HepG2 (cell line): ENCODE results near the gene ECE2. TPM values are rescaled to one million over a fixed set of nuclear protein-coding genes. Genes with fewer than 3 reads are reported as not detected.
A peak's percentile ranks its signal among the peaks of the same experiment; 100 is the strongest.

ENCODE experiments used
- CEBPG ChIP-seq: IDR thresholded peaks from 2 replicates; pipeline ENCODE4 v1.6.1; 2016
- EP300 ChIP-seq, 3 experiments: sonication (generic) in 1 of 3; formaldehyde crosslinking in 1 of 3; IDR thresholded peaks; 2 replicates each; pipeline versions ENCODE4 v1.5.1 to v1.6.1; 2011 to 2020; ENCODE audit warnings: low read depth in 2 of 3, low read length in 2 of 3, borderline replicate concordance in 1 of 3, improper control_type of control experiment in 1 of 3, mild to moderate bottlenecking in 1 of 3, missing genetic modification reagents in 1 of 3, moderate library complexity in 1 of 3
- KLF9 ChIP-seq: IDR thresholded peaks from 2 replicates; pipeline ENCODE4 v1.6.1; 2016; ENCODE audit warnings: low read depth
- KMT2A ChIP-seq: sonication (generic); formaldehyde crosslinking; IDR thresholded peaks from 2 replicates; pipeline ENCODE4 v1.4.0; 2020; ENCODE audit warnings: missing genetic modification reagents
- LCORL ChIP-seq, 2 experiments: fragments of 450-650 bp in 1 of 2; sonication (generic) in 1 of 2; formaldehyde crosslinking in 1 of 2; IDR thresholded peaks; 2 replicates each; pipeline versions ENCODE4 v1.5.0 to v1.6.1; 2017 to 2020; ENCODE audit warnings: antibody characterized with exemption in 1 of 2, missing genetic modification reagents in 1 of 2
- NFATC3 ChIP-seq: sonication (generic); formaldehyde crosslinking; IDR thresholded peaks from 2 replicates; pipeline ENCODE4 v1.5.1; 2020; ENCODE audit warnings: mild to moderate bottlenecking, missing genetic modification reagents
- PHF8 ChIP-seq: sonication (generic); formaldehyde crosslinking; IDR thresholded peaks from 2 replicates; pipeline ENCODE4 v1.5.0; 2020; ENCODE audit warnings: missing genetic modification reagents
- PRMT3 ChIP-seq: sonication (generic); formaldehyde crosslinking; IDR thresholded peaks from 2 replicates; pipeline ENCODE4 v1.8.1; 2022; ENCODE audit warnings: low read depth, mild to moderate bottlenecking, moderate library complexity, missing genetic modification reagents, borderline replicate concordance
- RBFOX2 ChIP-seq: fragments of 200-400 bp; formaldehyde crosslinking; IDR thresholded peaks from 2 replicates; pipeline ENCODE4 v1.6.1; 2017; ENCODE audit warnings: low read depth, mild to moderate bottlenecking, low read length
- RBM22 ChIP-seq: fragments of 200-400 bp; formaldehyde crosslinking; optimal IDR thresholded peaks from 2 replicates; pipeline ENCODE3; 2017; ENCODE audit warnings: mild to moderate bottlenecking, low read length, moderate library complexity
- REPIN1 ChIP-seq: sonication (generic); formaldehyde crosslinking; IDR thresholded peaks from 2 replicates; pipeline ENCODE4 v1.8.0; 2022; ENCODE audit warnings: missing genetic modification reagents, low read depth, mild to moderate bottlenecking, borderline replicate concordance
- SALL1 ChIP-seq: sonication (generic); formaldehyde crosslinking; IDR thresholded peaks from 2 replicates; pipeline ENCODE4 v1.8.0; 2022; ENCODE audit warnings: mild to moderate bottlenecking, missing genetic modification reagents
- SMAD3 ChIP-seq: sonication (generic); formaldehyde crosslinking; IDR thresholded peaks from 2 replicates; pipeline ENCODE4 v1.4.0; 2020; ENCODE audit warnings: missing genetic modification reagents
- THYN1 ChIP-seq: sonication (generic); formaldehyde crosslinking; IDR thresholded peaks from 2 replicates; pipeline ENCODE4 v1.8.1; 2023; ENCODE audit warnings: low read depth, mild to moderate bottlenecking, moderate library complexity, missing genetic modification reagents, borderline replicate concordance
- TMF1 ChIP-seq: sonication (generic); formaldehyde crosslinking; IDR thresholded peaks from 2 replicates; pipeline ENCODE4 v1.8.1; 2022; ENCODE audit warnings: low read depth, missing genetic modification reagents
- TOE1 ChIP-seq: sonication (generic); formaldehyde crosslinking; IDR thresholded peaks from 2 replicates; pipeline ENCODE4 v1.4.0; 2020; ENCODE audit warnings: mild to moderate bottlenecking, missing genetic modification reagents
- ZFP36L2 ChIP-seq: sonication (generic); formaldehyde crosslinking; IDR thresholded peaks from 2 replicates; pipeline ENCODE4 v1.4.0; 2020; ENCODE audit warnings: missing genetic modification reagents
- ZFP37 ChIP-seq: sonication (generic); formaldehyde crosslinking; IDR thresholded peaks from 2 replicates; pipeline ENCODE4 v1.4.0; 2020; ENCODE audit warnings: missing genetic modification reagents, borderline replicate concordance
- ZFX ChIP-seq: sonication (generic); formaldehyde crosslinking; IDR thresholded peaks from 2 replicates; pipeline ENCODE4 v1.4.0; 2020; ENCODE audit warnings: mild to moderate bottlenecking, low read depth, missing genetic modification reagents, moderate library complexity
- ZNF136 ChIP-seq: sonication (generic); formaldehyde crosslinking; IDR thresholded peaks from 2 replicates; pipeline ENCODE4 v1.8.1; 2022; ENCODE audit warnings: low read depth, mild to moderate bottlenecking, moderate library complexity, missing genetic modification reagents
- ZNF143 ChIP-seq: sonication (generic); formaldehyde crosslinking; IDR thresholded peaks from 2 replicates; pipeline ENCODE4 v1.4.0; 2020; ENCODE audit warnings: missing genetic modification reagents
- ZNF329 ChIP-seq: sonication (generic); formaldehyde crosslinking; IDR thresholded peaks from 2 replicates; pipeline ENCODE4 v1.9.0; 2021; ENCODE audit warnings: low read depth, mild to moderate bottlenecking, missing genetic modification reagents
- ZNF383 ChIP-seq: sonication (generic); formaldehyde crosslinking; IDR thresholded peaks from 2 replicates; pipeline ENCODE4 v1.4.0; 2020; ENCODE audit warnings: missing genetic modification reagents, mild to moderate bottlenecking, borderline replicate concordance
- ZNF598 ChIP-seq: sonication (generic); formaldehyde crosslinking; IDR thresholded peaks from 2 replicates; pipeline ENCODE4 v1.5.1; 2020; ENCODE audit warnings: mild to moderate bottlenecking, missing genetic modification reagents, borderline replicate concordance
- ZNF691 ChIP-seq: sonication (generic); formaldehyde crosslinking; IDR thresholded peaks from 2 replicates; pipeline ENCODE4 v1.4.0; 2020; ENCODE audit warnings: missing genetic modification reagents, low read depth, mild to moderate bottlenecking, borderline replicate concordance
- polyA plus RNA-seq, 8 experiments: library from polyadenylated mRNA; depleted of rRNA in 3 of 8; stranded (reverse) in 7 of 8; unstranded in 1 of 8; fragments of >200 nt; fragmentation: Illumina TruSeq in 4 of 8; extraction: Trizol in 4 of 8; gene quantifications; 2 replicates each; pipeline versions ENCODE4 v1.2.1 to v1.2.3, GENCODE V29; 2011 to 2016; ENCODE audit warnings: low read depth in 4 of 8, missing spikeins in 1 of 8, mixed read lengths in 1 of 8; ENCODE audit not compliant: insufficient read depth in 1 of 8
- total RNA-seq, 5 experiments: library from RNA; depleted of rRNA; stranded (reverse); fragments of >200 nt; fragmentation: Illumina TruSeq; extraction: Trizol; gene quantifications; 2 replicates each; pipeline ENCODE4 v1.2.3, GENCODE V29; 2016; ENCODE audit warnings: low read depth in 1 of 5
- TF ChIP-seq, protein P1 (sequence below): sonication (generic); formaldehyde crosslinking; IDR thresholded peaks from 2 replicates; pipeline ENCODE4 v1.8.1; 2023; ENCODE audit warnings: mild to moderate bottlenecking, missing genetic modification reagents
- TF ChIP-seq, protein P2 (sequence below): sonication (generic); formaldehyde crosslinking; IDR thresholded peaks from 2 replicates; pipeline ENCODE4 v1.8.1; 2022; ENCODE audit warnings: mild to moderate bottlenecking, missing genetic modification reagents

Gene ECE2
- total and polyA plus RNA-seq, 2 of the 13 experiments (the other 11 are each of a cell fraction or from before 2014, with no cell fraction given) = not detected

GRCh38 chr3:184314700-184315542, 39.1 kb downstream of the ECE2 start (continued):
- TF ChIP-seq KMT2A (CRISPR knock-in tag) = no peak
- peak; percentile 32; the same call in 1 of the 2 replicates for TF ChIP-seq SALL1 (CRISPR knock-in tag)
- no peak for TF ChIP-seq TOE1 (CRISPR knock-in tag)
- TF ChIP-seq EP300 (IDR thresholded peaks at IDR 0.05; ENCODE audit: low read depth in 2 of 2, low read length in 2 of 2) = no peak
- TF ChIP-seq EP300 (CRISPR knock-in tag; IDR thresholded peaks at IDR 0.05; ENCODE audit: borderline replicate concordance) = no peak
- TF ChIP-seq ZNF136 = no peak
- TF ChIP-seq ZNF383 = no peak
- TF ChIP-seq CEBPG (CRISPR knock-in tag) = no peak
- TF ChIP-seq PHF8 = peak; percentile 66
- no peak for TF ChIP-seq KLF9 (CRISPR knock-in tag)
- TF ChIP-seq TMF1 (CRISPR knock-in tag) = peak; percentile 77; the same call in 1 of the 2 replicates
- TF ChIP-seq LCORL (IDR thresholded peaks at IDR 0.05) = no peak
- TF ChIP-seq LCORL (CRISPR knock-in tag; IDR thresholded peaks at IDR 0.05) = no peak
- TF ChIP-seq RBM22 = peak; percentile 27
- TF ChIP-seq ZFP36L2 (CRISPR knock-in tag) = no peak
- TF ChIP-seq NFATC3 = no peak
- TF ChIP-seq PRMT3 (CRISPR knock-in tag) = no peak
- TF ChIP-seq ZFX (CRISPR knock-in tag) = peak; percentile 83
- TF ChIP-seq, protein P1, sequence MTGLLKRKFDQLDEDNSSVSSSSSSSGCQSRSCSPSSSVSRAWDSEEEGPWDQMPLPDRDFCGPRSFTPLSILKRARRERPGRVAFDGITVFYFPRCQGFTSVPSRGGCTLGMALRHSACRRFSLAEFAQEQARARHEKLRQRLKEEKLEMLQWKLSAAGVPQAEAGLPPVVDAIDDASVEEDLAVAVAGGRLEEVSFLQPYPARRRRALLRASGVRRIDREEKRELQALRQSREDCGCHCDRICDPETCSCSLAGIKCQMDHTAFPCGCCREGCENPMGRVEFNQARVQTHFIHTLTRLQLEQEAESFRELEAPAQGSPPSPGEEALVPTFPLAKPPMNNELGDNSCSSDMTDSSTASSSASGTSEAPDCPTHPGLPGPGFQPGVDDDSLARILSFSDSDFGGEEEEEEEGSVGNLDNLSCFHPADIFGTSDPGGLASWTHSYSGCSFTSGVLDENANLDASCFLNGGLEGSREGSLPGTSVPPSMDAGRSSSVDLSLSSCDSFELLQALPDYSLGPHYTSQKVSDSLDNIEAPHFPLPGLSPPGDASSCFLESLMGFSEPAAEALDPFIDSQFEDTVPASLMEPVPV (CRISPR knock-in tag) = no peak; the same call in 1 of the 2 replicates
- no peak for TF ChIP-seq SMAD3 (CRISPR knock-in tag)
- TF ChIP-seq ZFP37 (CRISPR knock-in tag) = no peak
- TF ChIP-seq ZNF691 (CRISPR knock-in tag) = no peak
- no peak; the same call in 1 of the 2 replicates for TF ChIP-seq REPIN1 (CRISPR knock-in tag)
- TF ChIP-seq ZNF143 (CRISPR knock-in tag) = no peak
- TF ChIP-seq RBFOX2 = peak; percentile 89
- TF ChIP-seq ZNF598 = no peak
- TF ChIP-seq ZNF329 (CRISPR knock-in tag) = 0 out of 2 replicates have a peak, but pooled peaks have one; percentile 8
- TF ChIP-seq, protein P2, sequence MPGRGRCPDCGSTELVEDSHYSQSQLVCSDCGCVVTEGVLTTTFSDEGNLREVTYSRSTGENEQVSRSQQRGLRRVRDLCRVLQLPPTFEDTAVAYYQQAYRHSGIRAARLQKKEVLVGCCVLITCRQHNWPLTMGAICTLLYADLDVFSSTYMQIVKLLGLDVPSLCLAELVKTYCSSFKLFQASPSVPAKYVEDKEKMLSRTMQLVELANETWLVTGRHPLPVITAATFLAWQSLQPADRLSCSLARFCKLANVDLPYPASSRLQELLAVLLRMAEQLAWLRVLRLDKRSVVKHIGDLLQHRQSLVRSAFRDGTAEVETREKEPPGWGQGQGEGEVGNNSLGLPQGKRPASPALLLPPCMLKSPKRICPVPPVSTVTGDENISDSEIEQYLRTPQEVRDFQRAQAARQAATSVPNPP = 0 out of 2 replicates have a peak, but pooled peaks have one; percentile 28
- TF ChIP-seq THYN1 (CRISPR knock-in tag) = no peak
